ENCODE data around the gene DRC1.

DRC1 gene

DNA sequence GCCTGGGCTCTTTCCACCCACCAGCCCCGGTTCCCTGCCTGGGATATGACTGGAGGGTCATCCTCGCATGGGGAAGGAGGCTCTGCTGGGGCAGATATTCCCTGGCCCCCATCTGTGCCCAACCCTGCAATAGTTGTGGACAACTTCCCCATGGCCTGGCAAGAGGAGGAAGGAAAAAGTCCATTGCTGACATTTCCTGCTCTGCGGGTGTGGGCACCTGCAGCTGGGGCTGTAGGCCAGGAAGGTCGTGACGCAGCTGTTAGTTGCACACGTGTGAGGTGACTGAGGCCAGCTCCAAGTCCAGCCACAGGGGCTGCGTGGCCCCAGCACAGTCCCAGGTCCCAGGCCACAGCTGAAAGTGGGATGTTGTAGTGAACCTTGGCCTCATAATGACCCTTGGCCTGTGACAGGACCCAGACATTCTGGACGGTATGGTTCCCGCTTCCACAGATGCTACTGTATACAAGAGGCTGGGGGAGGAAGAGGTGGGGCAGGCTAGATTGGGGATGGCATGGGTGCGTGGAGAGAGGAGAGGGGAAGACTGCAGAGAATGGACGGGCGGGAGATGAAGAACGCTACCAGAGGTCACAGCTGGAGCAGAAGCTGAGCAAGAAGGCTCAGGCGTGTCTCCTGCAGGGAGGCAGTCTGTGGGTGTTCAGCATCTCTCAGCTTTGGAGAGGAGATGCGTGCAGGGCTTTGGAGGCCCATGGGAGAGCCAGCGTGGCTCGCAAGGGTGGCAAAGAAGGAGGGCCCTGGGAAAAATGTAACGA lies 54.1 kb downstream of the DRC1 start:
- H3K4me1 ChIP-seq (ENCODE audit: control insufficient read depth, insufficient read depth, low read length, poor library complexity, severe bottlenecking): peaks cover 16% of the 10 kb centered on the region
- WGBS, 2 experiments (ENCODE audit: insufficient coverage in 2 of 2): 92 to 94% methylated on average over 15 to 17 of the region's 18 CpGs
- H3K9me3 ChIP-seq (ENCODE audit: control insufficient read depth, low read length): no peaks in the 10 kb centered on the region
- H3K4me3 ChIP-seq (ENCODE audit: extremely low read depth, insufficient read depth, low read length, poor library complexity, severe bottlenecking): no peak overlapping the region
- H3K27ac ChIP-seq (ENCODE audit: low read depth, low read length, severe bottlenecking): no peak overlapping the region
- no peaks in the 10 kb centered on the region for H3K36me3 ChIP-seq (ENCODE audit: control insufficient read depth, insufficient read depth, low read length)

DNA sequence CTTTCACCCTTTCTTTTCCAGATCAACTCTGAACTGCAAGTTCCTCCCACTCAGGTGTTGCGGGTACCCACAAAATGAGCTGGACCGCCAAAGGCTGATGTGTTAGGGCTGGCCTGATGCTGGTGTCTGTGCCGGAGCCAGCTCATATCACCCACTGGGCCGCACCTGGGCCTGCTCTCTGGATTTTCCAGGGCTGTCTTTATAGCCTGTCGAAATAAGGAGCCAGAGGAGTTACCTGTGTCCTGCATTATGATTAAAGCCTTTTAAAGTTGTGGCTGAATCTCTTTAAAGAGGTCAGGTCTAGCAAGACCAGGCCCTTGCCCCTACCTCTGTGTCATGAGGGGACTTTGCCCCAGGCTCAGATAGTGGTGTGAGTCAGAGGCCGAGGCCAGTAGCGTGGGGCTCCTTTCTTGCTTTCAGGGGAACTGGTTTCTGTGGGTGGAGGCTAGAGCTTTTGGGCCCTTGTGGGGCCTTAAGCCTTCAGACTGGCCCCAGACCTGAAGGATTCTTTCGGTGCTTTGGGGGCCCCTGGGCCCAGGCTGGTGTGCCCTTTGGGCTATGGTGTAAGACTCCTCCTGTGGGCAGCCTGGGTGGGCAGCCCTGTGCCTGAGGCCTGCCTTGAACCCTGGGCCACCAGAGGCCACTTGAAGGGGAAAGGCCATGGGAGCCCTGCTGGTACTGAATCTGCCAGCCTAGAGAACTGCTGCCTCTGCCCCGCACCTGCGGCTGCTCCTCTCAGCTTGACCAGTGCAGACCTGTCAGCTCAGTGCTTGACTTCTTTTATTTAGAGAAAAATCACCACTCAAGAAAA lies 54.9 kb downstream of the DRC1 start:
- 97 to 98% methylated on average over 5 to 8 of the region's 10 CpGs for WGBS, 2 experiments (ENCODE audit: insufficient coverage in 2 of 2)

DNA sequence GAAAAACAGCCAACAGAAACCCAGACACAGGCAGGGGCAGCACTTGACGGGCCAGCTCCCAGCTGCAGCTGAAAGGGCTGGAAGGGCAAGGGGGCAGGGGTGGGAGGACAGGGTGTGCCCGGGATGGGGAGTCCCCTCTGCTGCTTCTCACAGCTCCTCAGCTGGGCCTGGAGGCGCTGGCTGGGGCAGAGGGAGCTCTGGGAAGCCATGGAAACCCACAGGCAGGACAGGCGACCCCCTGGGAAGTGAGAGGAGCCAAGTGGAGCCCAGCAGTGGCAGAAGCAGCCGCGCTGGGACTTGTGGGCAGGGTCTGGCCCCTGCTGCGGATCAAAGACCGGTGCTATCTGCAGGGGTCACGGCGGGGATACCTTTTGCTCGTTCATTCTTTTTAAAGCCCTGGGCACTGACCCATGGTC lies 55.5 kb downstream of the DRC1 start:
- H3K4me1 ChIP-seq (ENCODE audit: control insufficient read depth, insufficient read depth, low read length, poor library complexity, severe bottlenecking): peaks cover 16% of the 10 kb centered on the region
- H3K27ac ChIP-seq (ENCODE audit: low read depth, low read length, severe bottlenecking): no peak overlapping the region
- H3K4me3 ChIP-seq (ENCODE audit: extremely low read depth, insufficient read depth, low read length, poor library complexity, severe bottlenecking): no peak overlapping the region
- no peaks in the 10 kb centered on the region for H3K36me3 ChIP-seq (ENCODE audit: control insufficient read depth, insufficient read depth, low read length)
- WGBS, 2 experiments (ENCODE audit: insufficient coverage in 2 of 2): 73% methylated on average over 10 to 11 of the region's 11 CpGs
- H3K9me3 ChIP-seq (ENCODE audit: control insufficient read depth, low read length): no peaks in the 10 kb centered on the region

More for the DNA sequence above, 54.9 kb downstream of the DRC1 start:
- Histone ChIP-seq H3K36me3 (ENCODE audit: control insufficient read depth, insufficient read depth, low read length) (no peaks in the 10 kb centered on the region), H3K9me3 (ENCODE audit: control insufficient read depth, low read length) (no peaks in the 10 kb centered on the region), H3K4me3 (ENCODE audit: extremely low read depth, insufficient read depth, low read length, poor library complexity, severe bottlenecking) (no peak overlapping the region), H3K4me1 (ENCODE audit: control insufficient read depth, insufficient read depth, low read length, poor library complexity, severe bottlenecking) (peaks cover 16% of the 10 kb centered on the region), H3K27ac (ENCODE audit: low read depth, low read length, severe bottlenecking) (no peak overlapping the region)

- Histone ChIP-seq H3K4me3 (ENCODE audit: extremely low read depth, insufficient read depth, low read length, poor library complexity, severe bottlenecking) (no peak overlapping the region), H3K27ac (ENCODE audit: low read depth, low read length, severe bottlenecking) (no peak overlapping the region), H3K36me3 (ENCODE audit: control insufficient read depth, insufficient read depth, low read length) (no peaks in the 10 kb centered on the region), H3K9me3 (ENCODE audit: control insufficient read depth, low read length) (no peaks in the 10 kb centered on the region), H3K4me1 (ENCODE audit: control insufficient read depth, insufficient read depth, low read length, poor library complexity, severe bottlenecking) (peaks cover 16% of the 10 kb centered on the region)
- 91 to 97% methylated on average over 16 to 17 of the region's 19 CpGs for WGBS, 2 experiments (ENCODE audit: insufficient coverage in 2 of 2)
Measured at GRCh38 chr2:26457695-26458364, 56.1 kb downstream of the DRC1 start.

DNA sequence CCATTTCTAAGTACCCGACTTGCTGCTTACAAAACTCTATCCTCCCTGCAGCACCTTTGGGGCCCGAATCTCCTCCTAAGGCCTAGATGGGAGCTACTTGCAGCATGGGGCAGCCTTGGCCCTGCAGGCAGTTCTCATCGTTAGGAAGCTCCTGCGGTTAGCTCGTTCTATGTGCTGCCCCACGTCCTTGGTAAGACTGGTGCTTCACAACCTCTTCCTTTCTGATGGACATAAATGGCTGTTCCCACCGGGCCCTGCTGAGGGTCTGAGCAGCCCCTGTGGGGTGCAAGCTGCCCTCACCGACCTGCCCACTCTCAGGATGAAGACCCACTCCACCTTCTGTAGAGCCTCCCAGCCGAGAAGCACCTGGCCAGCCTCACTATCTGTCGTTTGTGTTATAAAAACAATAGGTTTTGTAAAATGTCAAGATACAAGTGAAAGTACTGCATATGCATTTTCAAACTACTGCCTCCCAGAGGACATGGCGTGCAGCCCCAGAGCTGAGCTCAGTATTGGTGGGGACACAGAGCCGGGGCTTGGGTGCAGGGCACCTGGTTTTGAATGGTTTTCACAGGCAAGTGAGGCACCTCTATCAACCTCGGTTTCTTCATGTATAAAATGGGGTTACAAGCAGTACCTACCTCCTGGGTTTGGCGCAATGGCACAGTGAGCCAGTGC lies 56.8 kb downstream of the DRC1 start:
- Histone ChIP-seq H3K27ac (ENCODE audit: low read depth, low read length, severe bottlenecking) (no peak overlapping the region), H3K4me3 (ENCODE audit: extremely low read depth, insufficient read depth, low read length, poor library complexity, severe bottlenecking) (no peak overlapping the region), H3K36me3 (ENCODE audit: control insufficient read depth, insufficient read depth, low read length) (no peaks in the 10 kb centered on the region), H3K9me3 (ENCODE audit: control insufficient read depth, low read length) (no peaks in the 10 kb centered on the region), H3K4me1 (ENCODE audit: control insufficient read depth, insufficient read depth, low read length, poor library complexity, severe bottlenecking) (peaks cover 19% of the 10 kb centered on the region)
- WGBS, 2 experiments (ENCODE audit: insufficient coverage in 2 of 2): 92 to 93% methylated on average over 11 to 12 of the region's 14 CpGs

- H3K4me1 ChIP-seq (ENCODE audit: control insufficient read depth, insufficient read depth, low read length, poor library complexity, severe bottlenecking): peaks cover 26% of the 10 kb centered on the region
- no peaks in the 10 kb centered on the region for H3K36me3 ChIP-seq (ENCODE audit: control insufficient read depth, insufficient read depth, low read length)
- no peak overlapping the region for H3K4me3 ChIP-seq (ENCODE audit: extremely low read depth, insufficient read depth, low read length, poor library complexity, severe bottlenecking)
- no peaks in the 10 kb centered on the region for H3K9me3 ChIP-seq (ENCODE audit: control insufficient read depth, low read length)
- no peak overlapping the region for H3K27ac ChIP-seq (ENCODE audit: low read depth, low read length, severe bottlenecking)
- 89 to 94% methylated on average over 9 to 15 of the region's 15 CpGs for WGBS, 2 experiments (ENCODE audit: insufficient coverage in 2 of 2)
Measured at GRCh38 chr2:26459991-26460612, 58.4 kb downstream of the DRC1 start.

DNA sequence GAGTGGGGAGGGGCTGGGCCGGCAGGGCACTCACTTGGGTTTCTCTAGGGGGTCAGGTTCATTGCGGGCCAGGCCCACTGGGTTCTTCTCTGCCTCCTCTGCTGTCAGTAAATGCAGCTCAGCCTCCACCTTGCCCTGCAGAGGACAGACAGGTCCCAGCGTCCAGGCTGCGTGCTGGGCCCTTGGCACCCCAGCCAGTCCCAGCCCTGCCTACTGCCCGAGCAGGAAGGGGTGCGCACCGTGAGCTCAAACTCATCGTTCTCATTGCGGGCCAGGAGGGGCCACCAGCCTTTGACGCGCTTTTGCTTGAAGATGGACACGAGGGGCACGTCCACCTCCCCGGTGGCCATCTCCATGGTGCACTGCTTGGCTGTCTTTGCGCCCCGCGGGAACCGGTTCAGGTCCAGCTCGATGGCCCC lies 58.9 kb downstream of the DRC1 start:
- WGBS, 2 experiments (ENCODE audit: insufficient coverage in 2 of 2): 94 to 97% methylated on average over 11 to 14 of the region's 19 CpGs
- peaks cover 26% of the 10 kb centered on the region for H3K4me1 ChIP-seq (ENCODE audit: control insufficient read depth, insufficient read depth, low read length, poor library complexity, severe bottlenecking)
- H3K4me3 ChIP-seq (ENCODE audit: extremely low read depth, insufficient read depth, low read length, poor library complexity, severe bottlenecking): no peak overlapping the region
- H3K27ac ChIP-seq (ENCODE audit: low read depth, low read length, severe bottlenecking): no peak overlapping the region
- H3K36me3 ChIP-seq (ENCODE audit: control insufficient read depth, insufficient read depth, low read length): no peaks in the 10 kb centered on the region
- H3K9me3 ChIP-seq (ENCODE audit: control insufficient read depth, low read length): no peaks in the 10 kb centered on the region

- WGBS, 2 experiments (ENCODE audit: insufficient coverage in 2 of 2): 95 to 98% methylated on average over 18 of the region's 19 CpGs
- peaks cover 22% of the 10 kb centered on the region for H3K4me1 ChIP-seq (ENCODE audit: control insufficient read depth, insufficient read depth, low read length, poor library complexity, severe bottlenecking)
- H3K4me3 ChIP-seq (ENCODE audit: extremely low read depth, insufficient read depth, low read length, poor library complexity, severe bottlenecking): no peak overlapping the region
- no peaks in the 10 kb centered on the region for H3K9me3 ChIP-seq (ENCODE audit: control insufficient read depth, low read length)
- no peaks in the 10 kb centered on the region for H3K36me3 ChIP-seq (ENCODE audit: control insufficient read depth, insufficient read depth, low read length)
- H3K27ac ChIP-seq (ENCODE audit: low read depth, low read length, severe bottlenecking): no peak overlapping the region
Measured at GRCh38 chr2:26461601-26462023, 59.9 kb downstream of the DRC1 start.

GRCh38 chr2:26462100-26462499 lies 60.4 kb downstream of the DRC1 start:
- no peak overlapping the region for H3K4me3 ChIP-seq (ENCODE audit: extremely low read depth, insufficient read depth, low read length, poor library complexity, severe bottlenecking)
- 80% methylated on average over 1 to 2 of the region's 6 CpGs for WGBS, 2 experiments (ENCODE audit: insufficient coverage in 2 of 2)

More at GRCh38 chr2:26462100-26462499, 60.4 kb downstream of the DRC1 start:
- Histone ChIP-seq H3K4me1 (ENCODE audit: control insufficient read depth, insufficient read depth, low read length, poor library complexity, severe bottlenecking) (peaks cover 17% of the 10 kb centered on the region), H3K27ac (ENCODE audit: low read depth, low read length, severe bottlenecking) (no peak overlapping the region), H3K9me3 (ENCODE audit: control insufficient read depth, low read length) (no peaks in the 10 kb centered on the region), H3K36me3 (ENCODE audit: control insufficient read depth, insufficient read depth, low read length) (no peaks in the 10 kb centered on the region)
